DND-41 (cell line): ENCODE measurements around the gene HRH2.

ENCODE experiments used
- EZH2 ChIP-seq: IDR thresholded peaks from 3 replicates; pipeline ENCODE4 v1.6.1; 2012; ENCODE audit warnings: borderline replicate concordance, low read depth, mild to moderate bottlenecking, moderate library complexity, low read length, inconsistent platforms; ENCODE audit not compliant: severe bottlenecking
- TF ChIP-seq, protein P1 (sequence below): IDR thresholded peaks from 2 replicates; pipeline ENCODE4 v1.5.1; 2012; ENCODE audit warnings: borderline replicate concordance, low read length, moderate library complexity, mild to moderate bottlenecking; ENCODE audit not compliant: poor library complexity, severe bottlenecking; ENCODE audit errors: extremely low read depth

DNA sequence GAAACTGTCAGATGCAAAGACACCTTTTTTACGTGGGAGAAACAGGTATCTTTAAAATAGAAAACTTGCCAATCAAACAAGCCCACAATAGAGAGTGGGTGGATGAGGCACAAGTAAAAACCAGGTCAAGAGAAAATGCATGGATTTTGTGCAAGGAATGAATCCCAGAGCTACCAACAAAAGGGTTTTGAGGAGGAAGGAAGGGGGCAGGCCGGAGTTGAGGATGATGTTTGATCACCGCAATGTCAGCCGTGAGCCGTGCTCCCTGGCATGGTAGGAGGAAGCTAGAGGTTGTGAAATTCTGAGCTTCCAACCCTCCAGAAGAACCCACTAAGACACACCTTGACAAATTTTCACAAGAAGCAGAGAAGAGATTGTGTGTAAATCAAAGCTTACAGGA, 53.2 kb downstream of the HRH2 start:
- TF ChIP-seq, protein P1, sequence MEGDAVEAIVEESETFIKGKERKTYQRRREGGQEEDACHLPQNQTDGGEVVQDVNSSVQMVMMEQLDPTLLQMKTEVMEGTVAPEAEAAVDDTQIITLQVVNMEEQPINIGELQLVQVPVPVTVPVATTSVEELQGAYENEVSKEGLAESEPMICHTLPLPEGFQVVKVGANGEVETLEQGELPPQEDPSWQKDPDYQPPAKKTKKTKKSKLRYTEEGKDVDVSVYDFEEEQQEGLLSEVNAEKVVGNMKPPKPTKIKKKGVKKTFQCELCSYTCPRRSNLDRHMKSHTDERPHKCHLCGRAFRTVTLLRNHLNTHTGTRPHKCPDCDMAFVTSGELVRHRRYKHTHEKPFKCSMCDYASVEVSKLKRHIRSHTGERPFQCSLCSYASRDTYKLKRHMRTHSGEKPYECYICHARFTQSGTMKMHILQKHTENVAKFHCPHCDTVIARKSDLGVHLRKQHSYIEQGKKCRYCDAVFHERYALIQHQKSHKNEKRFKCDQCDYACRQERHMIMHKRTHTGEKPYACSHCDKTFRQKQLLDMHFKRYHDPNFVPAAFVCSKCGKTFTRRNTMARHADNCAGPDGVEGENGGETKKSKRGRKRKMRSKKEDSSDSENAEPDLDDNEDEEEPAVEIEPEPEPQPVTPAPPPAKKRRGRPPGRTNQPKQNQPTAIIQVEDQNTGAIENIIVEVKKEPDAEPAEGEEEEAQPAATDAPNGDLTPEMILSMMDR: no peak
- no peak for TF ChIP-seq EZH2
